Gastrocnemius medialis (tissue), 4 donors: ENCODE results near the gene NCOA3. TPM values are rescaled to one million over a fixed set of nuclear protein-coding genes. Genes with fewer than 3 reads are reported as not detected.
A peak's percentile ranks its signal among the peaks of the same experiment; 100 is the strongest.

Source experiments
- ATAC-seq, 2 donors: fragments of 150-250 bp; one replicate each; pipeline ENCODE4 v1.9.1; 2016
- DNase-seq, 2 donors: peaks; one replicate each; pipeline ENCODE4 v3.0.0-alpha.2; 2019
- H3K27ac ChIP-seq, 4 donors: fragments of 200-600 bp; sonication (generic); 1 replicate in 1 of 4; 2 replicates in 3 of 4; pipeline ENCODE4 v1.5.1; 2016 to 2018; ENCODE audit warnings: mild to moderate bottlenecking in 2 of 4, moderate library complexity in 1 of 4
- H3K27me3 ChIP-seq, 3 donors: fragments of 200-600 bp; sonication (generic) in 2 of 3; 1 replicate in 1 of 3; 2 replicates in 2 of 3; pipeline versions ENCODE4 v1.5.1 to v1.6.0; 2016 to 2019; ENCODE audit warnings: mild to moderate bottlenecking in 1 of 3, moderate library complexity in 1 of 3
- H3K36me3 ChIP-seq, 2 donors: fragments of 200-600 bp; sonication (generic) in 1 of 2; one replicate each; pipeline ENCODE4 v1.5.1; 2017 to 2018
- H3K4me1 ChIP-seq, 2 donors: fragments of 200-600 bp; sonication (generic) in 1 of 2; one replicate each; pipeline ENCODE4 v1.5.1; 2016 to 2017; ENCODE audit warnings: mild to moderate bottlenecking in 2 of 2
- H3K4me3 ChIP-seq, 4 donors: fragments of 200-600 bp; sonication (generic) in 3 of 4; 1 replicate in 1 of 4; 2 replicates in 3 of 4; pipeline ENCODE4 v1.5.1; 2016 to 2019; ENCODE audit warnings: mild to moderate bottlenecking in 2 of 4
- H3K9me3 ChIP-seq, 3 donors: fragments of 200-600 bp; sonication (generic) in 2 of 3; 1 replicate in 1 of 3; 2 replicates in 2 of 3; pipeline ENCODE4 v1.5.1; 2016 to 2019
- CTCF ChIP-seq, 5 experiments: fragments of 450-650 bp in 3 of 5; fragments of 200-600 bp in 2 of 5; sonication (generic) in 2 of 5; IDR thresholded peaks in 4 of 5; conservative IDR thresholded peaks in 1 of 5; 1 replicate in 4 of 5; 2 replicates in 1 of 5; pipeline ENCODE4 v1.5.1; 2016 to 2019; ENCODE audit warnings: antibody characterized with exemption in 5 of 5, mild to moderate bottlenecking in 3 of 5, moderate library complexity in 3 of 5
- POLR2A ChIP-seq, 2 donors: fragments of 450-650 bp; IDR thresholded peaks; one replicate each; pipeline ENCODE4 v1.6.1; 2017; ENCODE audit warnings: antibody characterized with exemption in 2 of 2, mild to moderate bottlenecking in 2 of 2, moderate library complexity in 2 of 2
- in situ Hi-C, 4 donors: fragments of 200-750 bp; cut with MboI; loops; one replicate each; pipeline versions ENCODE4 v1.15.0 to v1.8.0; 2017; ENCODE audit warnings: low sequenced_read_pairs in 4 of 4
- intact Hi-C: fragments of 100-400 bp; cut with DNase I; formaldehyde crosslinking; loops from one replicate; pipeline ENCODE4 v1.15.1; 2023; ENCODE audit warnings: low total_unique reads
- total RNA-seq, 4 donors: library from RNA; depleted of rRNA; stranded (reverse); fragments of >200 nt; gene quantifications; one replicate each; pipeline versions ENCODE4 v1.1.0 to v1.2.3, GENCODE V29; 2016

Gene NCOA3
- total RNA-seq, 4 donors from 2014 or later = 52.5 to 86.1 (median 70.1) TPM

GRCh38 chr20:47480705-47481104 is 21.0 kb upstream of the NCOA3 start:
- Histone ChIP-seq H3K27me3 (no peaks in the 10 kb centered on the region), H3K4me1 (no peaks in the 10 kb centered on the region), H3K27ac (peak overlapping the region in 2 of 4 donors; percentile 21 to 59), H3K4me3 (no peak overlapping the region), H3K36me3 (no peaks in the 10 kb centered on the region), H3K9me3 (no peaks in the 10 kb centered on the region)
- TF ChIP-seq CTCF (IDR thresholded peaks at IDR 0.05 in 4 of 5, conservative IDR thresholded peaks at IDR 0.05 in 1 of 5) (no peak), POLR2A (IDR thresholded peaks at IDR 0.05) (no peak)
- in situ Hi-C loops = no loop called here
- DNase-seq (no peak), ATAC-seq (no peak)
- intact Hi-C loops = no loop called here

- DNase-seq (no peak), ATAC-seq (no peak)
- H3K27me3 ChIP-seq = no peaks in the 10 kb centered on the region
- no peaks in the 10 kb centered on the region for H3K36me3 ChIP-seq
- intact Hi-C loops = no loop called here
- no peaks in the 10 kb centered on the region for H3K9me3 ChIP-seq
- no peak overlapping the region for H3K27ac ChIP-seq
- TF ChIP-seq POLR2A (IDR thresholded peaks at IDR 0.05) (no peak), CTCF (IDR thresholded peaks at IDR 0.05 in 4 of 5, conservative IDR thresholded peaks at IDR 0.05 in 1 of 5) (no peak)
- in situ Hi-C loops = no loop called here
- no peaks in the 10 kb centered on the region for H3K4me1 ChIP-seq
- no peak overlapping the region for H3K4me3 ChIP-seq
Observed at GRCh38 chr20:47481330-47482216, 20.1 kb upstream of the NCOA3 start.

GRCh38 chr20:47482705-47483104 is 19.0 kb upstream of the NCOA3 start:
- TF ChIP-seq POLR2A (IDR thresholded peaks at IDR 0.05) (no peak), CTCF (IDR thresholded peaks at IDR 0.05 in 4 of 5, conservative IDR thresholded peaks at IDR 0.05 in 1 of 5) (no peak)
- H3K4me3 ChIP-seq = no peak overlapping the region
- DNase-seq (no peak), ATAC-seq (no peak)
- H3K27ac ChIP-seq = no peak overlapping the region
- in situ Hi-C loops (no loop called here), intact Hi-C loops (no loop called here)
- no peaks in the 10 kb centered on the region for H3K27me3 ChIP-seq
- no peaks in the 10 kb centered on the region for H3K9me3 ChIP-seq
- no peaks in the 10 kb centered on the region for H3K36me3 ChIP-seq
- H3K4me1 ChIP-seq = no peaks in the 10 kb centered on the region

- no peak for TF ChIP-seq POLR2A (IDR thresholded peaks at IDR 0.05)
- no peak for TF ChIP-seq CTCF (IDR thresholded peaks at IDR 0.05 in 4 of 5, conservative IDR thresholded peaks at IDR 0.05 in 1 of 5)
- Histone ChIP-seq H3K36me3 (no peaks in the 10 kb centered on the region), H3K27ac (no peak overlapping the region), H3K27me3 (no peaks in the 10 kb centered on the region), H3K4me1 (no peaks in the 10 kb centered on the region), H3K4me3 (no peak overlapping the region), H3K9me3 (no peaks in the 10 kb centered on the region)
- in situ Hi-C loops (no loop called here), intact Hi-C loops (no loop called here)
- DNase-seq = no peak
- no peak for ATAC-seq
Observed at GRCh38 chr20:47484303-47484702, 17.4 kb upstream of the NCOA3 start.
